ENCODE data around the gene FAM170B. TPM values are rescaled to one million over a fixed set of nuclear protein-coding genes. Genes with fewer than 3 reads are reported as not detected.

The FAM170B gene
- total RNA-seq, 1 donor from 2014 or later, result not detected

DNA sequence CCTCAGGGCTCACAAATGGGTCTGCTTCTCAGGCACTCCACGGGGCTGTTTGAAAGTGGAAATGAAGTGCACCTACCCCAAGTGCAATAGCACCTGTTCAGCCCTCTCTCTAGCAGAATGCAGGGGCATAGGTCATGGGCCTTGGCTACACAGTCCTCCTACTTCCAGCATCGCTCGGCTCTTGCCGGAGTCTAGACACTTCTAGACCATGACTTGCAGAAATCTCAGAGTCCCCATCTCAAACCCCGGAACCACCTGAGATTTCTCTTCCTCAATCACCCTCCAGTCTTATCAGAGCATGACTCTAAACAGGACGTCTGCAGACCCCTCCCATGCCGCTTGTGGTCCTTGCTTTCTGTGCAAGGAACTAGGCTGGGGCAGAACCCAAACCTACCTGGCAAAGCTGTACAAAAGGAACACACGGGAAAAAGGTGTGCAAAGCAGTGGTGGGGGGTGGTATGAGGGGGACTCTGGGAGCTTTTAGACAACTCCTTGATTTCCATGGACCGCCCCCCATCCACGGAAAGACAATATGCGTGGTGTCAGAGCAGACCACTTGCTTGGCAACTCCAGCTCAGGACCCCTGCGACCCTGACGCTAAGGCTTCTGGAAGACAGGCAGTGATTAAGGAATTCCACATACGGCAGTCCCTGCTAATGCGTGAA is 40.6 kb upstream of the FAM170B start:
- Mint-ChIP-seq H3K9me3 (ENCODE audit: low read depth) (no peaks in the 10 kb centered on the region), H3K27ac (ENCODE audit: unreplicated experiment) (no peak overlapping the region), H3K4me3 (ENCODE audit: unreplicated experiment) (no peak overlapping the region), H3K27me3 (ENCODE audit: low read depth) (no peaks in the 10 kb centered on the region), H3K36me3 (ENCODE audit: low read depth) (no peaks in the 10 kb centered on the region), H3K4me1 (ENCODE audit: low read depth) (peaks cover 6% of the 10 kb centered on the region)
- TF ChIP-seq, protein P1, sequence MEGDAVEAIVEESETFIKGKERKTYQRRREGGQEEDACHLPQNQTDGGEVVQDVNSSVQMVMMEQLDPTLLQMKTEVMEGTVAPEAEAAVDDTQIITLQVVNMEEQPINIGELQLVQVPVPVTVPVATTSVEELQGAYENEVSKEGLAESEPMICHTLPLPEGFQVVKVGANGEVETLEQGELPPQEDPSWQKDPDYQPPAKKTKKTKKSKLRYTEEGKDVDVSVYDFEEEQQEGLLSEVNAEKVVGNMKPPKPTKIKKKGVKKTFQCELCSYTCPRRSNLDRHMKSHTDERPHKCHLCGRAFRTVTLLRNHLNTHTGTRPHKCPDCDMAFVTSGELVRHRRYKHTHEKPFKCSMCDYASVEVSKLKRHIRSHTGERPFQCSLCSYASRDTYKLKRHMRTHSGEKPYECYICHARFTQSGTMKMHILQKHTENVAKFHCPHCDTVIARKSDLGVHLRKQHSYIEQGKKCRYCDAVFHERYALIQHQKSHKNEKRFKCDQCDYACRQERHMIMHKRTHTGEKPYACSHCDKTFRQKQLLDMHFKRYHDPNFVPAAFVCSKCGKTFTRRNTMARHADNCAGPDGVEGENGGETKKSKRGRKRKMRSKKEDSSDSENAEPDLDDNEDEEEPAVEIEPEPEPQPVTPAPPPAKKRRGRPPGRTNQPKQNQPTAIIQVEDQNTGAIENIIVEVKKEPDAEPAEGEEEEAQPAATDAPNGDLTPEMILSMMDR (IDR thresholded peaks at IDR 0.05), result no peak
- no peak for DNase-seq (ENCODE audit: low spot score)

DNA sequence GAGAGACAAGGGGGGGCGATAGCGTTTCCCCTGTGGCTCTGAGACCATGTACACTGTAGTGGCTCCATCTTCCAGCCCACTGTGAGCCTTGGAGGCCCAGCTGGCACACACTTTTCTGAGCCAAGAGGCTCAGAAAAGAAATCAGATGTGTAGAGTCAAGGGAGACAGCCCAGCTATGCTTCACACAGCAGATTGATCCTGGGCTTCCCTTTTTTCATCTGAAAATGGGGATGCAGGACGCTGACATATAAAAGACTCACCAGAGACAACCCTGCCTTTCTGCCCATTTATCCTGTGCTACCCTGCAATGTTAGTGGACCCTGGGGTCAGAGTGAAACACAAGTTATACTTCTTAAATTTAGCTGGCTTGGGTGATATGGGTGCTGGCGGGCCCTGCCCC is 40.0 kb upstream of the FAM170B start:
- Mint-ChIP-seq H3K9me3 (ENCODE audit: low read depth) (no peaks in the 10 kb centered on the region), H3K36me3 (ENCODE audit: low read depth) (no peaks in the 10 kb centered on the region)
- TF ChIP-seq, protein P1 (IDR thresholded peaks at IDR 0.05), result no peak

DNA sequence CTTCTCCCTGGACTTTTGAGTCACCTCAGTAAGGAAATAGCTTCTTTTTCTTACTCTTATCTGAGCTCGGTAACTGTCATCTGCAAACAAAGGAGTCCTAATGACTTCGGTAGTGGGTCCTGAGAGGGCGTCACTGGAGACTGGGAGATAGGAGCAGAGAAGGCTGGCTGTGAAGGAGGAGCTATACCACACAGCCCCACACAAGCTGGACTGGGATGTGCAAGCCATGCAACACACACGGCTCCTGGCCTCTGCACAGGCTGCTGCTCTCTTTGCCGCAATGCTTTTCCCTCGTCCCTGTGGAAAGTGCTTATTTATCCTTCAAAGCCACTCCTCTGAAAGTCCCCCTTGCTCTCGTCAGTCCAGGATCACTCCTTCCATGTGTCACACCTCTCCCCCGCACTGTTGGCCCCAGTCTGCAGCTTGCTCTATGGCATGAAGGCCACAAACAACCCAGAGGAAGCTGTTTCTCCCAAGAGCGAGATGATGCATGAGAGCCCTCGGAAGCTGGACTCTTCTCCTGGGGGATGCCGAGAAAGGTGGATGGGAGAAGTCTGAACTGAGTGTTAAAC is 39.5 kb upstream of the FAM170B start:
- no peak overlapping the region for H3K4me3 Mint-ChIP-seq (ENCODE audit: unreplicated experiment)
- peaks cover 6% of the 10 kb centered on the region for H3K4me1 Mint-ChIP-seq (ENCODE audit: low read depth)
- H3K36me3 Mint-ChIP-seq (ENCODE audit: low read depth), result no peaks in the 10 kb centered on the region
- H3K9me3 Mint-ChIP-seq (ENCODE audit: low read depth), result no peaks in the 10 kb centered on the region
- TF ChIP-seq, protein P1 (IDR thresholded peaks at IDR 0.05), result no peak
- no peak for DNase-seq (ENCODE audit: low spot score)
- no peaks in the 10 kb centered on the region for H3K27me3 Mint-ChIP-seq (ENCODE audit: low read depth)
- no peak overlapping the region for H3K27ac Mint-ChIP-seq (ENCODE audit: unreplicated experiment)

More for the DNA sequence above, 40.0 kb upstream of the FAM170B start:
- no peak for DNase-seq (ENCODE audit: low spot score)
- H3K27me3 Mint-ChIP-seq (ENCODE audit: low read depth), result no peaks in the 10 kb centered on the region
- no peak overlapping the region for H3K4me3 Mint-ChIP-seq (ENCODE audit: unreplicated experiment)
- peaks cover 6% of the 10 kb centered on the region for H3K4me1 Mint-ChIP-seq (ENCODE audit: low read depth)
- H3K27ac Mint-ChIP-seq (ENCODE audit: unreplicated experiment), result no peak overlapping the region

GRCh38 chr10:49172777-49173132 is 38.9 kb upstream of the FAM170B start:
- Mint-ChIP-seq H3K27me3 (ENCODE audit: low read depth) (peaks cover 3% of the 10 kb centered on the region), H3K4me1 (ENCODE audit: low read depth) (peaks cover 6% of the 10 kb centered on the region), H3K27ac (ENCODE audit: unreplicated experiment) (no peak overlapping the region)

GRCh38 chr10:49172061-49172776 is 38.4 kb upstream of the FAM170B start:
- H3K9me3 Mint-ChIP-seq (ENCODE audit: low read depth), result no peaks in the 10 kb centered on the region
- no peaks in the 10 kb centered on the region for H3K36me3 Mint-ChIP-seq (ENCODE audit: low read depth)
- no peak overlapping the region for H3K27ac Mint-ChIP-seq (ENCODE audit: unreplicated experiment)
- H3K4me3 Mint-ChIP-seq (ENCODE audit: unreplicated experiment), result no peak overlapping the region
- TF ChIP-seq, protein P1 (IDR thresholded peaks at IDR 0.05), result no peak
- DNase-seq (ENCODE audit: low spot score), result no peak
- peaks cover 3% of the 10 kb centered on the region for H3K27me3 Mint-ChIP-seq (ENCODE audit: low read depth)
- H3K4me1 Mint-ChIP-seq (ENCODE audit: low read depth), result peaks cover 1% of the 10 kb centered on the region

More at GRCh38 chr10:49172777-49173132, 38.9 kb upstream of the FAM170B start:
- TF ChIP-seq, protein P1 (IDR thresholded peaks at IDR 0.05), result no peak
- no peak for DNase-seq (ENCODE audit: low spot score)
- H3K4me3 Mint-ChIP-seq (ENCODE audit: unreplicated experiment), result no peak overlapping the region
- H3K36me3 Mint-ChIP-seq (ENCODE audit: low read depth), result no peaks in the 10 kb centered on the region
- no peaks in the 10 kb centered on the region for H3K9me3 Mint-ChIP-seq (ENCODE audit: low read depth)
